LNCaP clone FGC (cell line): Measurements from ENCODE around the gene ZNF467.

Source experiments
- DNase-seq: peaks from one replicate; pipeline ENCODE4 v3.0.0-alpha.2; 2011; ENCODE audit warnings: low read depth
- H3K4me3 ChIP-seq: 2 replicates; pipeline ENCODE4 v1.5.1; 2011; ENCODE audit warnings: mild to moderate bottlenecking, low read depth, low read length, control low read depth
- TF ChIP-seq, protein P1 (sequence below): IDR thresholded peaks from 2 replicates; pipeline ENCODE4 v1.5.1; 2012; ENCODE audit warnings: mild to moderate bottlenecking; ENCODE audit not compliant: control insufficient read depth, insufficient read depth; ENCODE audit errors: extremely low read depth

The ZNF467 gene

DNA sequence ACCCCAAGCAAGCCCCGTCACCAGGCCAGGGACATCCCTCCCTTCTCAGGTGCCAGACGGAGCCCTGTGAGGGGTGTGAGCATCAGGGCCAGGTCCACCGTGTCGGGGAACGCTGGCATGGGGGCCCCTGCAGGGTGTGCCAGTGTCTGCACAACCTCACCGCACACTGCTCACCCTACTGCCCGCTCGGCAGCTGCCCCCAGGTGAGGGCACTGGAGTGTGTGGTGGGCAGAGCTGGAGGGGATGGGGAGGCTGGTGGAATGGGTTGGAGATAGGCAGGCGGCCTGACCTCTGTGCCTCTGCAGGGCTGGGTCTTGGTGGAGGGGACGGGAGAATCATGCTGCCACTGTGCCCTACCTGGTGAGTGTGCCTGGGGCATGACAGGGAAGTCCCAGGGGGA is 19.9 kb upstream of the ZNF467 start:
- TF ChIP-seq, protein P1, sequence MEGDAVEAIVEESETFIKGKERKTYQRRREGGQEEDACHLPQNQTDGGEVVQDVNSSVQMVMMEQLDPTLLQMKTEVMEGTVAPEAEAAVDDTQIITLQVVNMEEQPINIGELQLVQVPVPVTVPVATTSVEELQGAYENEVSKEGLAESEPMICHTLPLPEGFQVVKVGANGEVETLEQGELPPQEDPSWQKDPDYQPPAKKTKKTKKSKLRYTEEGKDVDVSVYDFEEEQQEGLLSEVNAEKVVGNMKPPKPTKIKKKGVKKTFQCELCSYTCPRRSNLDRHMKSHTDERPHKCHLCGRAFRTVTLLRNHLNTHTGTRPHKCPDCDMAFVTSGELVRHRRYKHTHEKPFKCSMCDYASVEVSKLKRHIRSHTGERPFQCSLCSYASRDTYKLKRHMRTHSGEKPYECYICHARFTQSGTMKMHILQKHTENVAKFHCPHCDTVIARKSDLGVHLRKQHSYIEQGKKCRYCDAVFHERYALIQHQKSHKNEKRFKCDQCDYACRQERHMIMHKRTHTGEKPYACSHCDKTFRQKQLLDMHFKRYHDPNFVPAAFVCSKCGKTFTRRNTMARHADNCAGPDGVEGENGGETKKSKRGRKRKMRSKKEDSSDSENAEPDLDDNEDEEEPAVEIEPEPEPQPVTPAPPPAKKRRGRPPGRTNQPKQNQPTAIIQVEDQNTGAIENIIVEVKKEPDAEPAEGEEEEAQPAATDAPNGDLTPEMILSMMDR: no peak
- no peak overlapping the region for H3K4me3 ChIP-seq
- DNase-seq: no peak

DNA sequence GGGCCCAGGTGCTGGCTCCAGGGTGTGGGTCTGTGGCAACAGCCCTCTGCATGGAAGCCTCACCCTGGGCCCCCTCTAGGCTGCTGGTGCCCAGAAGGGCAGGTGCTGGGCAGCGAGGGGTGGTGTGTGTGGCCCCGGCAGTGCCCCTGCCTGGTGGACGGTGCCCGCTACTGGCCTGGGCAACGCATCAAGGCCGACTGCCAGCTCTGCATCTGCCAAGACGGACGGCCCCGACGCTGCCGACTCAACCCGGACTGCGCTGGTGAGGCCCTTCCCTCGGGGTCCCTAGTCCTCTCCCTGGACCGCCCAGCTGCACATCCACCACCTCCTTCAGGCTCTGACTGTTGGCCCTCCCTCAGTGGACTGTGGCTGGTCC is 18.8 kb upstream of the ZNF467 start:
- DNase-seq: no peak
- H3K4me3 ChIP-seq: no peak overlapping the region
- TF ChIP-seq, protein P1: no peak

DNA sequence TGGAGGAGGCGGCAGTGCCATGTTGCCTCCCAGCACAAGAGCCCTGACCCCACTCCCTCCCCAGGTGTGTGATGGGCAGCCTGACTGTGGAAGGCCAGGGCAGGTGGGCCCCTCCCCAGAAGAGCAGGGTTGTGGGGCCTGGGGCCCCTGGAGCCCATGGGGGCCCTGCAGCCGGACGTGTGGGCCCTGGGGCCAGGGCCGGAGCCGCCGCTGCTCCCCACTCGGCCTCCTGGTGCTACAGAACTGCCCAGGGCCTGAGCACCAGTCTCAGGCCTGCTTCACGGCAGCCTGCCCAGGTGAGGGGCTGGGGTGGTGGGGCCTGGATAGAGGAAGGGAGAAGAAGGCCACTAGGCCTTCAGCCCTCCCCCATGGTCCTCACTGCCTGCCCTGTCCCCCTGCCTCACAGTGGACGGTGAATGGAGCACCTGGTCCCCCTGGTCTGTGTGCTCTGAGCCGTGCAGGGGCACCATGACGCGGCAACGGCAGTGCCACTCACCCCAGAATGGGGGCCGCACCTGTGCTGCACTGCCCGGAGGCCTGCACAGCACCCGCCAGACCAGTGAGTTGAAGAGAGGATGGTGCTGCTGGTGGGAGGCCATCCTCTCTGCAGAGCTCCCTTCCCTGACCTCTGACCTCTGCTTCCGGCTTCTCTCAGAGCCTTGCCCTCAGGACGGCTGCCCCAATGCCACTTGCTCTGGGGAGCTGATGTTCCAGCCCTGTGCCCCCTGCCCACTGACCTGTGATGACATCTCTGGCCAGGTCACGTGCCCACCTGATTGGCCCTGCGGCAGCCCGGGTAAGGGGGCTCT is 18.2 kb upstream of the ZNF467 start:
- TF ChIP-seq, protein P1: no peak
- DNase-seq: no peak
- no peak overlapping the region for H3K4me3 ChIP-seq

DNA sequence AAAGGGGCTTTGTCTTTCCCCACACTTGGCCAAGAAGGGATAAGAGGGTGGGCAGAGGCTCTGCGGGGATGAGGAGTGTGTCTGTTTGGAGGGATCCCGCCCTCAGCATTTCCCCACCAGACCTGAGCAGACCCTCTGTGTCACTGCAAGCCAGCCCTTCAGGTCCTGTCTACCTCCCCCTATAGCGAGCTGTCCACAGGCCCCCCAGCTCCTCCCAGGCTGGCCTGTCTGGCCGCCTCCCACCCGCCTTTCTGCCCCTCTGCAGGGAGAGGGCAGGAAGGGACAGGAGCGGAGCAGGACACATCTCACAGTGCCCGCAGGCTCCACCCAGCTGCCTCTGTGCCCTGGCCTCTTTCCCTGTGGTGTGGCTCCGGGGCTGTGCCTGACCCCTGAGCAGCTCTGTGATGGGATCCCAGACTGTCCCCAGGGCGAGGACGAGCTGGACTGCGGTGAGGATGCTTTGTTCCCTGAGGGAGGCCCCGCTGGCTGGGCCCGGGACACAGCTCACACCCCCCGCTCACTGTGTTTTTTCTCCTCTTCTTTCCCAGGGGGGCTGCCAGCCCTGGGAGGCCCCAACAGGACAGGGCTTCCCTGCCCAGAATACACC is 17.5 kb upstream of the ZNF467 start:
- H3K4me3 ChIP-seq: no peak overlapping the region
- no peak for DNase-seq
- TF ChIP-seq, protein P1: no peak

DNA sequence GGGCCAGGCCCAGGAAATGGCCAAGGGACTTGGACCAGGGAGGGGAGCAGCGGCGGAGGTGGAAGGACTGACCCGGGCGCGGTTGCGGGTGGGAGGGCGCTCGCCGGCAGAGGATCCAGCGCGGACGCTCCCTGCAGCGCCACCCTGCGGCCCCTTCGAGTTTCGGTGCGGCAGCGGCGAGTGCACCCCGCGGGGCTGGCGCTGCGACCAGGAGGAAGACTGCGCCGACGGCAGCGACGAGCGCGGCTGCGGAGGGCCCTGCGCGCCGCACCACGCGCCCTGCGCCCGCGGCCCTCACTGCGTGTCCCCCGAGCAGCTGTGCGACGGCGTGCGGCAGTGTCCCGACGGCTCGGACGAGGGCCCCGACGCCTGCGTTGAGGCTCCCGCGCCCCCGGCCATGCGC is 16.8 kb upstream of the ZNF467 start:
- H3K4me3 ChIP-seq: no peak overlapping the region
- TF ChIP-seq, protein P1: no peak
- no peak for DNase-seq

DNA sequence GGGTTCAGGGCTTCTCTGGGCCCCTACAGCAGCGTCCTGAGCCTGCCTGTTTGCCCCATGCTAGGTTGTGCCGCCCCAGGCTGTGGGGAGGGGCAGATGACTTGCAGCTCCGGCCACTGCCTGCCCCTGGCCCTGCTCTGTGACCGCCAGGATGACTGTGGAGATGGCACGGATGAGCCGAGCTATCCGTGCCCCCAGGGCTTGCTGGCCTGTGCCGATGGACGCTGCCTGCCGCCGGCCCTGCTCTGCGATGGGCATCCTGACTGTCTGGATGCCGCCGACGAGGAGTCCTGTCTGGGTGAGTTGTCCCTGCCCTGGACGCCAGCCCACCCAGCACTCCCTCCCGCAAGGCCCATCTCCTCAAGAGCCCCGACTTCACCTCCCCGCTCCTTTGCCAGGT is 15.7 kb upstream of the ZNF467 start:
- H3K4me3 ChIP-seq: no peak overlapping the region
- DNase-seq: no peak
- TF ChIP-seq, protein P1: no peak
